PFSK-1 (cell line): ENCODE results near the gene SDHA.

Experiments used
- FOXP2 ChIP-seq: optimal IDR thresholded peaks from 2 replicates; pipeline ENCODE3; 2011; ENCODE audit warnings: borderline replicate concordance, control low read depth, inconsistent platforms; ENCODE audit not compliant: insufficient read depth; ENCODE audit errors: extremely low read length, extremely low read depth
- POLR2AphosphoS5 ChIP-seq: IDR thresholded peaks from 2 replicates; pipeline ENCODE4 v1.6.1; 2012; ENCODE audit warnings: low read depth, mild to moderate bottlenecking, control low read depth, low read length, moderate library complexity
- SIN3A ChIP-seq: IDR thresholded peaks from 2 replicates; pipeline ENCODE4 v1.6.1; 2012; ENCODE audit warnings: mild to moderate bottlenecking, low read length, moderate library complexity, borderline replicate concordance; ENCODE audit not compliant: insufficient read depth
- TAF1 ChIP-seq: IDR thresholded peaks from 2 replicates; pipeline ENCODE4 v1.6.1; 2012; ENCODE audit warnings: low read length, control low read depth, borderline replicate concordance; ENCODE audit not compliant: insufficient read depth
- TF ChIP-seq, protein P1 (sequence below), 2 experiments: IDR thresholded peaks; 2 replicates each; pipeline versions ENCODE4 v1.6.1 to v1.8.0; 2011 to 2012; ENCODE audit warnings: low read depth in 2 of 2, low read length in 2 of 2, control low read depth in 1 of 2, inconsistent platforms in 1 of 2, mild to moderate bottlenecking in 1 of 2, moderate library complexity in 1 of 2; ENCODE audit not compliant: insufficient read depth in 1 of 2

Gene SDHA

DNA sequence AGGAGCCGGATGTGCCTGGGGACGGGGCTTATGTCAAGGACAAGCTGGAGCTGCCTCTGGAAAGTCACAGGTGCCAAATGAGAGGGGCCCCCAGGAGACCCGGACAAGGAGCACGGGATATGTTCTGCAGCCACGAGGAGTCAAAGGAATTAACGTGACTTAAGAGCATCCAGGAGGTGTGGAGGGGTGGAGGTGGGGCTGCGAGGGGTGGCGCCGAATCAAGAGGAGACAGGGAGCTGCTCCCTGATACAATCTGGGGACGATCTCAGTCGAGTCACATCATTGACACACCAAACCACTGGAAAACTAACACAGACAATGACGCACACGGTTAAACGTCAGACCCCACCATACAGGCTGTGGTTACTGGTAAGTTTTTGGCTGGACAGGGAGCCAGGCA is 10.5 kb upstream of the SDHA start:
- TF ChIP-seq TAF1 (no peak), SIN3A (no peak), FOXP2 (no peak), POLR2AphosphoS5 (no peak)
- TF ChIP-seq, protein P1, sequence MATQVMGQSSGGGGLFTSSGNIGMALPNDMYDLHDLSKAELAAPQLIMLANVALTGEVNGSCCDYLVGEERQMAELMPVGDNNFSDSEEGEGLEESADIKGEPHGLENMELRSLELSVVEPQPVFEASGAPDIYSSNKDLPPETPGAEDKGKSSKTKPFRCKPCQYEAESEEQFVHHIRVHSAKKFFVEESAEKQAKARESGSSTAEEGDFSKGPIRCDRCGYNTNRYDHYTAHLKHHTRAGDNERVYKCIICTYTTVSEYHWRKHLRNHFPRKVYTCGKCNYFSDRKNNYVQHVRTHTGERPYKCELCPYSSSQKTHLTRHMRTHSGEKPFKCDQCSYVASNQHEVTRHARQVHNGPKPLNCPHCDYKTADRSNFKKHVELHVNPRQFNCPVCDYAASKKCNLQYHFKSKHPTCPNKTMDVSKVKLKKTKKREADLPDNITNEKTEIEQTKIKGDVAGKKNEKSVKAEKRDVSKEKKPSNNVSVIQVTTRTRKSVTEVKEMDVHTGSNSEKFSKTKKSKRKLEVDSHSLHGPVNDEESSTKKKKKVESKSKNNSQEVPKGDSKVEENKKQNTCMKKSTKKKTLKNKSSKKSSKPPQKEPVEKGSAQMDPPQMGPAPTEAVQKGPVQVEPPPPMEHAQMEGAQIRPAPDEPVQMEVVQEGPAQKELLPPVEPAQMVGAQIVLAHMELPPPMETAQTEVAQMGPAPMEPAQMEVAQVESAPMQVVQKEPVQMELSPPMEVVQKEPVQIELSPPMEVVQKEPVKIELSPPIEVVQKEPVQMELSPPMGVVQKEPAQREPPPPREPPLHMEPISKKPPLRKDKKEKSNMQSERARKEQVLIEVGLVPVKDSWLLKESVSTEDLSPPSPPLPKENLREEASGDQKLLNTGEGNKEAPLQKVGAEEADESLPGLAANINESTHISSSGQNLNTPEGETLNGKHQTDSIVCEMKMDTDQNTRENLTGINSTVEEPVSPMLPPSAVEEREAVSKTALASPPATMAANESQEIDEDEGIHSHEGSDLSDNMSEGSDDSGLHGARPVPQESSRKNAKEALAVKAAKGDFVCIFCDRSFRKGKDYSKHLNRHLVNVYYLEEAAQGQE (IDR thresholded peaks at IDR 0.05; ENCODE audit: insufficient read depth in 1 of 2, low read depth in 2 of 2, low read length in 2 of 2), result no peak

DNA sequence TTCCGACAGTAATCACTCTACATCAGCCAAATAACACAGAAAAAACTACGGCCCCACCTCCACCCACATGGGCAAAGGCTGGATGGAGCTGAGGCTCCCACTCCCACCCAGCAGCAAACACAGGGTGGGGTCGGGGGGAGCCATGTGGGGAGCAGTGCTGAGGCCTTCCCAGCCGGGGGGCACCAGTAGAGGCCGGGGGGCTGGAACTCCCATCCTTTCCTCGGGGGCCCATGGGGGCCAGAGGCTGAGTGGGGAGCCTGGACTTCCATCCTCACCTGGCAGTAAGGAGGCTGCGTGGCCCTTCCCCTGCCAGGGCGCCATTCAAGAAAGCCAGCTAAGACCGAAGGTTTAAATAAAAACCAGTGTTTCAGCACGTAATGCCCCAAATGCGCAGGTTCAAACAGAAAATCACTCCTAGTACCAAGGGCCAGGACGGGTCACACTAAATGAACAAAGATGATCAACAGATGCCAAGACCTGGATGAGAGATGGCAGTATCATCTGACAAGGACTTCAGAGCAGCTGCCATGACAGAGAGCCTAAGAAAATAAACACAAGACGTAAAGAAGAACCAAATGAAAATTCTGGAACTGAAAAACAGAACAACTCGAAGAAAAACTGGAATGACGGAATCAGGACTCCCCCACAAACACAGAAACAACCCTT is 9.5 kb upstream of the SDHA start:
- TF ChIP-seq, protein P1 (IDR thresholded peaks at IDR 0.05; ENCODE audit: insufficient read depth in 1 of 2, low read depth in 2 of 2, low read length in 2 of 2), result no peak

DNA sequence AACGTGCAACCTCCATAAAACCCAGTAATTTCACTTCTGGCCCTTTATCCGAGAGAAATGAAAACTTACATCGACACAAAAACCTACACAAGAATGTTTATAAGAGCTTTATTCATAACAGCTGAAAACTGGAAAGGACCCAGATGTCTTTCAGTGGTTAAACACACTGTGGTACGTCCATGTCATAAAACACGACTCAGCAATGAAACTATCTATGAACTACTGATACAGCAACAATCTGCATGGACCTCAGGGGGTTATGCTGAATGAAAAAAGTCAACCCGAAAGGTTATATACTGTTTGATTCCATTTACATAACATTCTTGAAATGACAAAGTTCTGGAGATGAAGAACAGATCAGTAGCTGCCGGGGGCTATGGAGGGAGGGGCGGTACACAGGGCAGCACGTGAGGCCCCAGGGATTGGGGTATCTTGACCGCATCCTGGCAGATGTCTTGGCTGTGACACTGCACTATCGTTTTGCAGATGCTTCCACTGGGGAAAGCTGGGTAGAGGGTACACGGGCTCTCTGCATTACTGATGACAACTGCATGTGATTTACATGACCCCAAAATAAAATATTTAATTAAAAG is 4.2 kb upstream of the SDHA start:
- TF ChIP-seq, protein P1 (IDR thresholded peaks at IDR 0.05; ENCODE audit: insufficient read depth in 1 of 2, low read depth in 2 of 2, low read length in 2 of 2), result no peak
- no peak for TF ChIP-seq POLR2AphosphoS5
- no peak for TF ChIP-seq TAF1
- no peak for TF ChIP-seq SIN3A
- no peak for TF ChIP-seq FOXP2

DNA sequence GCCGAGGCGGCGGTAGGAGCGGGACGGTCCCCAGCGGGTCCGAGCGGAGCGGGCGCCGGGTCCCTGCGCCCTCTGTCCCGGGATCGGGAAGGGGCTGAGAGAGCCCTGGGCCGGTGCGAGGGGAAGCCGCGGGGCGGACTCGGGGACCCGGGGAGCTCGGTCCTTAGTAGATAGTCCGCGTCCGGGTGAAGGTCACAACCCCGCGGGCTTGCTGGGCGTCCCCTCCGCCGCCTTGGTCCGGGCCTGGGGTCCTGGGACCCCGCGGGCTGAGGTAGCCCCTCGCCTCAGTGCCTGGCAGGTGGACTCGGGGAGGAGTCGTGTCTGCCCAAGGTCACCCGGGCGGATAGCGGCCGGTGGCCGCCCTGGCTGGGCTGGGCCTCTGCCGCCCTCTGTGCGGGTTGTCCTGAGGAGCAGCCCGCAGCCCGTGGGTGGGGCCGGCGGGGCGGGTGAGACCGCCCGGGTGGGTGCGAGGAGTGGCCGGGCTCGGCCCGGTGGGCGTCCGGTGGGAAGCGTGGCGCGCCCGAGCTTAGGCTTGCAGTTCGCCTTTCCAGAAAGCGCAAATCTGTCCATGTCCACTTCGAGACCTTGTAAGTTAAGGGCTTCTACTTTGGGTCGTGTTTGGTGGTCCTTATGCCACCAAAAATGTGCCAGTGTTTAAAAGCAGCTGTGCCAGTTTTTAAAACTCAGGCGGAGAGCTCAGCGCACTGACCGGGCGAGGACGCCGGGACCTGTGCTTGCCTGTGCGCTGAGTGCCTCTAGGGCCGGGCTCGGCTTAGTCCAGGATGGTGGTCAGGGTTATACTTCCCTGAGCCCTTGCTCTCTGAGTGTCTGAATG is 554 bp downstream of the SDHA start:
- TF ChIP-seq POLR2AphosphoS5, result no peak
- TF ChIP-seq FOXP2, result no peak
- TF ChIP-seq SIN3A, result no peak; the same call in 1 of the 2 replicates
- TF ChIP-seq, protein P1 (IDR thresholded peaks at IDR 0.05; ENCODE audit: insufficient read depth in 1 of 2, low read depth in 2 of 2, low read length in 2 of 2), result no peak
- no peak for TF ChIP-seq TAF1
